Ovary (tissue), 9 donors: Measurements from ENCODE around the gene TLCD3A. TPM values are rescaled to one million over a fixed set of nuclear protein-coding genes. Genes with fewer than 3 reads are reported as not detected.
"Not testable (repeated sequence)": the region's sequence is repeated elsewhere in the genome, so short reads cannot be mapped to it uniquely, and the experiment has no call there.

ENCODE experiments used
- DNase-seq, 5 donors: peaks; one replicate each; pipeline ENCODE4 v3.0.0-alpha.2; 2019 to 2020
- H3K27ac ChIP-seq, 2 donors: fragments of 200-600 bp; one replicate each; pipeline versions ENCODE4 v1.5.1 to v1.8.0; 2019 to 2022
- H3K27me3 ChIP-seq: fragments of 200-600 bp; one replicate; pipeline ENCODE4 v1.8.0; 2022
- H3K36me3 ChIP-seq: fragments of 200-600 bp; sonication (generic); one replicate; pipeline ENCODE4 v1.5.1; 2019
- H3K4me1 ChIP-seq: one replicate; pipeline ENCODE4 v1.8.1; 2013; ENCODE audit warnings: mild to moderate bottlenecking, moderate library complexity; ENCODE audit not compliant: insufficient read depth
- H3K4me3 ChIP-seq: fragments of 200-600 bp; sonication (generic); one replicate; pipeline ENCODE4 v1.5.1; 2017
- H3K9me3 ChIP-seq, 2 donors: fragments of 200-600 bp in 1 of 2; sonication (generic) in 1 of 2; one replicate each; pipeline versions ENCODE4 v1.5.1 to v1.8.1; 2013 to 2019; ENCODE audit warnings: mild to moderate bottlenecking in 1 of 2, moderate library complexity in 1 of 2
- EP300 ChIP-seq: sonication (generic); formaldehyde crosslinking; IDR thresholded peaks from one replicate; pipeline ENCODE4 v1.6.1; 2017; ENCODE audit warnings: antibody characterized with exemption
- POLR2A ChIP-seq: fragments of 450-650 bp; IDR thresholded peaks from one replicate; pipeline ENCODE4 v1.6.1; 2017; ENCODE audit warnings: antibody characterized with exemption, mild to moderate bottlenecking, moderate library complexity
- WGBS, 3 donors: extraction: QIAGEN DNeasy Blood & Tissue Kit in 1 of 3; methylation state at CpG; one replicate each; pipeline versions ENCODE4 v1.1.5 to v1.1.7; 2013 to 2017; 5-methylcytosine and 5-hydroxymethylcytosine counted together
- intact Hi-C, 4 donors: fragments of 100-400 bp; cut with DNase I; formaldehyde crosslinking; loops; one replicate each; pipeline versions ENCODE4 v1.11.0 to v1.15.1; 2022 to 2023
- polyA plus RNA-seq, 2 donors: library from polyadenylated mRNA; stranded (reverse); fragments of 200-250 nt in 1 of 2; fragments of 350-450 nt in 1 of 2; fragmentation: Illumina TruSeq in 1 of 2; extraction: RNeasy Lipid Tissue Mini Kit (QIAGEN cat#74804) in 1 of 2; gene quantifications; one replicate each; pipeline ENCODE4 v1.2.3, GENCODE V29; 2013 to 2014
- total RNA-seq, 7 donors: library from RNA; depleted of rRNA in 2 of 7; stranded (reverse); fragments of >200 nt in 2 of 7; fragmentation: NEBNext Ultra II Directional in 3 of 7; extraction: Animal tissue kit (Norgen Biotek cat#: 25700) in 3 of 7; gene quantifications; one replicate each; pipeline versions ENCODE4 v1.1.0 to v1.2.4, GENCODE V29; 2016 to 2023
- TF ChIP-seq, protein P1 (sequence below), 3 donors: fragments of 450-650 bp in 2 of 3; fragments of 200-600 bp in 1 of 3; IDR thresholded peaks; one replicate each; pipeline versions ENCODE4 v1.5.1 to v1.8.0; 2016 to 2022; ENCODE audit warnings: antibody characterized with exemption in 3 of 3, mild to moderate bottlenecking in 1 of 3
- donor health status: DM: no; HTN: no; CAD: no; lungs with moderate emphysema.
- donor health status: DM: no; HTN: no; CAD: no.
- donor health status: Bipolar disorder and iron deficiency.
- donor health status: DM: yes; HTN: yes; CAD: no.
- donor health status: DM: no; HTN: no; CAD: no.
- donor health status: DM: yes; HTN: yes; CAD: no.

The TLCD3A gene
- total and polyA plus RNA-seq, 9 donors = 3.0 to 17.8 (median 13.1) TPM

DNA sequence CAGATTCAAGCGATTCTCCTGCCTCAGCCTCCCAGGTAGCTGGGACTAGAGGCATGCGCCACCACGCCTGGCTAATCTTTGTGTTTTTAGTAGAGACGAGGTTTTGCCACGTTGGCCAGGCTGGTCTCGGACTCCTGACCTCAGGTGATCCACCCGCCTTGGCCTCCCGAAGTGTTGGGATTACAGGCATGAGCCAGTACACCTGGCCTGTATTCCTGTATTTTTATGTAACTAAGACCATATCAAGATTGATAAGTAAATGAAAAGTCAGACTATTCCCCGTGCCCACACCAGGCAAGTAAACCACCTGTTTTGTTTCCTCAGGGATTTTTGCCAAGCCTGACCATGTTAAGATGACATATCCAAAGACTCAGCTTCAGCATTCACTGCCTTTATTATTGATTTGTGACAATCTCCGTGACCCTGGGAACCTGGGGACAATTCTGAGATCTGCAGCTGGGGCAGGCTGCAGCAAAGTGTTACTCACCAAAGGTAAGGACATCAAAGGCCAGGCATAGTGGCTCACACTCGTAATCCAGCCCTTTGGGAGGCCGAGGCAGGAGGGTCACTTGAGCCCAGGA, 55.3 kb downstream of the TLCD3A start:
- H3K4me3 ChIP-seq = no peak overlapping the region
- H3K4me1 ChIP-seq = peaks cover 2% of the 10 kb centered on the region
- no peak for TF ChIP-seq EP300
- TF ChIP-seq POLR2A = no peak
- TF ChIP-seq, protein P1, sequence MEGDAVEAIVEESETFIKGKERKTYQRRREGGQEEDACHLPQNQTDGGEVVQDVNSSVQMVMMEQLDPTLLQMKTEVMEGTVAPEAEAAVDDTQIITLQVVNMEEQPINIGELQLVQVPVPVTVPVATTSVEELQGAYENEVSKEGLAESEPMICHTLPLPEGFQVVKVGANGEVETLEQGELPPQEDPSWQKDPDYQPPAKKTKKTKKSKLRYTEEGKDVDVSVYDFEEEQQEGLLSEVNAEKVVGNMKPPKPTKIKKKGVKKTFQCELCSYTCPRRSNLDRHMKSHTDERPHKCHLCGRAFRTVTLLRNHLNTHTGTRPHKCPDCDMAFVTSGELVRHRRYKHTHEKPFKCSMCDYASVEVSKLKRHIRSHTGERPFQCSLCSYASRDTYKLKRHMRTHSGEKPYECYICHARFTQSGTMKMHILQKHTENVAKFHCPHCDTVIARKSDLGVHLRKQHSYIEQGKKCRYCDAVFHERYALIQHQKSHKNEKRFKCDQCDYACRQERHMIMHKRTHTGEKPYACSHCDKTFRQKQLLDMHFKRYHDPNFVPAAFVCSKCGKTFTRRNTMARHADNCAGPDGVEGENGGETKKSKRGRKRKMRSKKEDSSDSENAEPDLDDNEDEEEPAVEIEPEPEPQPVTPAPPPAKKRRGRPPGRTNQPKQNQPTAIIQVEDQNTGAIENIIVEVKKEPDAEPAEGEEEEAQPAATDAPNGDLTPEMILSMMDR (IDR thresholded peaks at IDR 0.05) = no peak
- peak in 1 of 5 donors; percentile 23 for DNase-seq
- intact Hi-C loops = no loop called here
- H3K27ac ChIP-seq = no peak overlapping the region
- no peaks in the 10 kb centered on the region for H3K36me3 ChIP-seq
- WGBS, 3 donors = 81 to 87% (median 84%) methylated on average over 12 of the region's 12 CpGs
- H3K27me3 ChIP-seq = no peaks in the 10 kb centered on the region
- no peaks in the 10 kb centered on the region for H3K9me3 ChIP-seq

DNA sequence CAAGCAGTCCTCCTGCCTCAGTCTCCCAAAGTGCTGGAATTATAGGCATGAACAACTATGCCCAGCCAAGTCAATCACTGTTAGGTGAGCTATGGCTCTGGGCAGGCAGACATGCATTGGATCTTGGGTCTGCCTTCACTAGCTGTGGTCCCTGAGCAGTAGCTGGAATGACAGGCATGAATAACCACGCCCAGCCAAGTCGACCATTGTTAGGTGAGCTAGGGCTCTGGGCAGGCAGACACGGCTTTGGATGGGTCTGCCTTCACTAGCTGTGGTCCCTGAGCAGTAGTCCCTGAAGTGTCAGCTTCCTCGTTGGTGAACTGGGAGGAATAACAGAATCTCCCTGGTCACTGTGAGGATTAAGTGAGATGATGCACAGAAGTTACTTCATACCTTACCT, 56.2 kb downstream of the TLCD3A start:
- no peak overlapping the region for H3K27ac ChIP-seq
- peak in 2 of 5 donors; percentile 3 to 19 for DNase-seq
- no peaks in the 10 kb centered on the region for H3K9me3 ChIP-seq
- 78 to 86% (median 81%) methylated on average over 4 of the region's 4 CpGs for WGBS, 3 donors
- H3K27me3 ChIP-seq = no peaks in the 10 kb centered on the region
- no peak overlapping the region for H3K4me3 ChIP-seq
- no peaks in the 10 kb centered on the region for H3K36me3 ChIP-seq
- intact Hi-C loops = no loop called here
- no peak for TF ChIP-seq EP300
- TF ChIP-seq, protein P1 (IDR thresholded peaks at IDR 0.05) = no peak
- TF ChIP-seq POLR2A = no peak
- no peaks in the 10 kb centered on the region for H3K4me1 ChIP-seq

DNA sequence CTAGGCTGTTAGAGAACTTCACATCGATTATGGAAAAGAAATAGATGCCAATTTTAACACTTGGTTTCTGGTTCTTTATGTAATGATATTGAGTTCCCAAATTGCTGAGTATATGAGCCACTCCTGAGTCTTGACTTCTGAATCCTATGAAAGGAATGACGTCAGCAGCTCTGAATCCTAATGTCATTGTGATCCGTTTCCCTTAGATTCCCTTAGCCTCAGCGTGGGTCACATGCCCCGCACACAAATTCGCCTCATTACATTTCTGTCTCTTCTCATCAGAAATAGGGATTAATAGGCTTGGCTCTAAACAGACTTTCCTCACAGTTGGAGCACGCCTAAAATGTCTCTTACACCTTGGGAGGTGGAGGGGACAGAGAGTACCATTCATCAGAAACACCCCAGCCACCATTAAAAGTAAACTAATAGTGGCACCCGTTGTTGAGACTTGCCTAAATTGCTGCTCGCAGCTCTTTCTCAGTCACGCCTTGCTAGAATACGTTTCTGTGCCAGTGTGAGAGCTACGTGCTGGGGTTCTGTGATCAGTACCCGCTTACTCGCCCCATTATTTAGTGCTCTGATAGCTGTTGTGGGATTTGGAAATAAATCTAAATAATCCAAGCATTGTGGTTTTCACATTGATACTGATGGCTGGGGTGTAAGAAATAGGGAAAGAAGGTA, 56.9 kb downstream of the TLCD3A start:
- Histone ChIP-seq H3K4me1 (no peaks in the 10 kb centered on the region), H3K9me3 (no peaks in the 10 kb centered on the region), H3K27ac (no peak overlapping the region), H3K27me3 (no peaks in the 10 kb centered on the region), H3K36me3 (no peaks in the 10 kb centered on the region), H3K4me3 (no peak overlapping the region)
- intact Hi-C loops = no loop called here
- TF ChIP-seq EP300 (no peak), POLR2A (no peak)
- TF ChIP-seq, protein P1 (IDR thresholded peaks at IDR 0.05) = no peak
- no peak for DNase-seq
- WGBS, 3 donors = 86 to 88% (median 87%) methylated on average over 14 of the region's 14 CpGs

DNA sequence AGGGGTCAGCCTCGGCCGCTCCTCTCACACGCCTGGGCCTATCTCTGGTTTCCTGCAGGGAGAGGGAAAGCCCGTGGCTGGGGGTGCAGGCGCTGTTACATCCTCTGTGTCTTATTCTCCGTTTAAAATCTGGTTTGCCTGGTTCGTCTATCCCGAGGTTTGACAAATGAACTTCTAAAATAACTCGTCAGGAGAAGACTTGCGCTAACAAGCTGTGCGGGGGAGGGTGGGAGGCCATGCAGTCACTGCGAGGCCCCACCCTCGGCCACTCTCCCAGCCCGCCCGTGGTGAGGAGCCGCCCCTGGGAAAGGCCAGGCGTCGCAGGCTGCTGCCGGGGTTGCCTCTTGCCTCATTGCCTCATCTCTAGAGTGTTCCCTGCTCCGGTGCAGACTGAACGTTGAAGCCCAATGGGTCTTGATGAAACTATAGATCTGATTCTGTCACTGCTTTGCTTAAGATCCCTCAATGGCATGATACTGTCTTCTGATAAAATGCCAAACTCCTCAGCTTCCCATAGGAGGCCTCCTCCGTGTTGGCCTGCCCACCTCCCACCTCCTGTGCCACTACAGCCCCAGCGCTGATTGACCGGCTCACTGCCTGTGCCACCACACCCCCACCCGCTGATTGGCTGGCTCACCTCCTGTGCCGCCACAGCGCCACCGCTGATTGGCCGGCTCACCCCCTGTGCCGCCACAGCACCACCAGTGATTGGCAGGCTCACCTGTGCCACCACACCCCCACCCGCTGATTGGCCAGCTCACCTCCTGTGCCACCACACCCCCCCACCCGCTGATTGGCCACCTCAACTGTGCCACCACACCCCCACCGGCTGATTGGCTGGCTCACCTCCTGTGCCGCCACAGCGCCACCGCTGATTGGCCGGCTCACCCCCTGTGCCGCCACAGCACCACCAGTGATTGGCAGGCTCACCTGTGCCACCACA, 57.8 kb downstream of the TLCD3A start:
- 57 to 68% (median 63%) methylated on average over 29 to 33 of the region's 38 CpGs for WGBS, 3 donors
- H3K36me3 ChIP-seq, H3K27me3 ChIP-seq, H3K4me1 ChIP-seq, H3K27ac ChIP-seq, H3K4me3 ChIP-seq, H3K9me3 ChIP-seq: not testable (repeated sequence)
- DNase-seq = peak in 1 of 5 donors; percentile 41
- intact Hi-C loops = loop anchor here in 1 of 4 donors (5.0 kb wide), 1 partner anchor 192 kb away; no protein-coding TSS in a partner anchor

DNA sequence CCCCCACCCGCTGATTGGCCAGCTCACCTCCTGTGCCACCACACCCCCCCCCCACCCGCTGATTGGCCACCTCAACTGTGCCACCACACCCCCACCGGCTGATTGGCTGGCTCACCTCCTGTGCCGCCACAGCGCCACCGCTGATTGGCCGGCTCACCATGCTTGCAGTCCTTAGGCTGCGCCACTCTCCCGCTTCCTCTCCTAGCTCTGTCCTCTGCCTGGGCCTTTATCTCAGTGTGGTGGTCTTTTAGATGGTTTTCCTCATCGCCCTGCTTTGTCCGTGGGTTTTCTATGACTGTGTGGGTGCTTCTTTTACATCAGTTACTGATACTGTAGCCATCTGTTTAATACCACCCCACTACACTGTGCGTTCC, 58.5 kb downstream of the TLCD3A start:
- not testable (repeated sequence) for H3K36me3 ChIP-seq, H3K9me3 ChIP-seq, H3K27ac ChIP-seq, DNase-seq, H3K27me3 ChIP-seq, H3K4me3 ChIP-seq, H3K4me1 ChIP-seq
- intact Hi-C loops = loop anchor here in 1 of 4 donors (5.0 kb wide), 1 partner anchor 191 kb away; no protein-coding TSS in a partner anchor
- WGBS, 3 donors = 57 to 78% (median 76%) methylated on average over 10 to 11 of the region's 12 CpGs
